Measurements from ENCODE around the gene BEST1.

BEST1 gene

DNA sequence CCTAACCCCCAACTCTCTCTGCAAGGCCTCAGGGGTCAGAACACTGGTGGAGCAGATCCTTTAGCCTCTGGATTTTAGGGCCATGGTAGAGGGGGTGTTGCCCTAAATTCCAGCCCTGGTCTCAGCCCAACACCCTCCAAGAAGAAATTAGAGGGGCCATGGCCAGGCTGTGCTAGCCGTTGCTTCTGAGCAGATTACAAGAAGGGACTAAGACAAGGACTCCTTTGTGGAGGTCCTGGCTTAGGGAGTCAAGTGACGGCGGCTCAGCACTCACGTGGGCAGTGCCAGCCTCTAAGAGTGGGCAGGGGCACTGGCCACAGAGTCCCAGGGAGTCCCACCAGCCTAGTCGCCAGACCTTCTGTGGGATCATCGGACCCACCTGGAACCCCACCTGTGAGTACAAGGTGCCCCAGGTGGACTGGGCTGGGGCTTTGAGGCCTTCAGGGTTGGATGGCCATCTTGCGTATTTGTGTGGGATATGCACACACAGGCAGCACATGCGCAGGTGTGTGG is at the start of gene BEST1:
TSS of gene BEST1 (plus strand) at position 317 of the 513 bp plus-strand sequence. CDS start 1,456 bp downstream, outside the sequence.
- no peak for DNase-seq

DNA sequence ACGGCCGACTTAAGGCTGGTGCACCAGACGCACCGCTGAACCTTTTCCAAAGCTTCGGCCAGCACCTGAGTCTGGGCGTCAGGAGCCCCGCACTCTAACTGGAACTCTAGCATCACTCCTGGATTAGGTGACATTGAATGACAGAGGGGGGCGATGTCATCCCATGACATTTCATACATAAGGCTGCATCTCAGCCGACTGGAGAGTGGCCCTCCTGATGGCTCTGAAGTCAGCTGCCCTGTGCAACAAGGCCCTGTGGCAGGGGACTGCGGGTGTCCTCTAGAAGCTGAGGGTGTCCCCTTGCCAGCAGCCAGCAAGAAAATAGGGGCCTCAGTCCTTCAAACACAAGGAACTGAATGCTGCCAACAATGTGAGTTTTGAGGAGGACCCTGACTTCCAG is 48.8 kb upstream of the BEST1 start:
- DNase-seq = no peak

DNA sequence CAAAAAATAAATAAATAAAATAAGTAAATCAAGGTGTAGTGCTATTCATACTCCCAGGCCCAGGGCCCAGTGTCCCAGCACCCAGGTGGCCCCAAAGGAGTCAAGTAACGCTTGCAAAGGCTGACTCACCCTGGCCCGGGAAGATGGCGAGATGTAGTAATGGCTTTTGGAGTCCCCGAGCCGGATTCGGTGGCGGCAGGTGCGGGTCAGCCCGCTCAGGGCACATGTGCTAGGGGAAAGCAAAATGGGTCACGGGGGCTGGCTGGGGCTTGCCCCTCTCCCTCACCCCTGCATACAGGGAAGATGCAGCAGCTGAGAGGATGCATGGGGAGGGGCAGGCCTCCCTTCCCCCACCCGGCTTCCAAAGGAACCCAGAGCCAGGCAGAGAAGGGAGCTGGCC is 47.8 kb upstream of the BEST1 start:
- no peak for DNase-seq

DNA sequence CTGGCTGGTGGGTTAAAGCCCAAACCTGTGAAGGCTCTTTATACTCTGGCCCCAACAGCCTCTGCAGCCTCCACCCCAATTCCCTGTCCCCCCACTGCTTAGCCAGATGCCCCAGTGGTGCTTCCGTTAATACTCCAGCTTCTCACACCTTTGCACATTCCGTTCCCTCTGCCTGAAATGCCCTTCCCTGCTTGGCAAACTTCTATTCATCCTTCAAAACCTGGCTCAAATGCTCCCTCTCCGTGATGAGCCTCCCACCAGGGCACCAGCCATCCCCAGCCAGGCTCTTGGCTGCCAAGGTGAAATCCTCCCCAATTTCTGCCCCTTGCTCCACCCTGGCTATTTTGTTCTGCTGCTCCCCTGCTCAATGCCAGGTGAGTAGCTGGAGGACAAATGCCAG is 46.3 kb upstream of the BEST1 start:
- no peak for DNase-seq

DNA sequence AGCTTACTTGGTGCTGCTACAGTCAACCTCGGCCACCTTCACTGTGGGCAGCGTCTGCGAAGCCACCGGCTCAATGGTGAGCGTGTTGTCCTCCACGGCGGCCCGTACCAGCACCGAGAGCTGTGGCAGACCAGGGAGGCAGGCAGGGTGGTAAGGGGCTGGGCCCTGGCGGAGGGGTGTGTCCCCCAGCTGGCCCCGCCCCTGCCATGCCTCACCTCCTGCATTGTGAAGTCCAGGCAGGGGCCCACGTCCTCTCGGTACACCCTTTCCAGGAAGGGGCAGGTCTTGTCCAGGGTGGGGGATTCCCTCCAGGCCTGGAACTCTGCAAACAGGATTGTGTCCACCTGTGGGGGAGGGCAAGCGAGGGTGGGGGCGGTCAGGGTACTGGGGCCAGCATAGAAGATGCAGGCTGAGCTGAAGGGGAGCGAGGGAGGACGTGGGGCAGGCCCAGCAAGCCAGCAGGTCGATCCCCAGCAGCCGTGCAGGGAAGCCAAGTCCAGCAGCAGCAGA is 45.6 kb upstream of the BEST1 start:
- DNase-seq = no peak

DNA sequence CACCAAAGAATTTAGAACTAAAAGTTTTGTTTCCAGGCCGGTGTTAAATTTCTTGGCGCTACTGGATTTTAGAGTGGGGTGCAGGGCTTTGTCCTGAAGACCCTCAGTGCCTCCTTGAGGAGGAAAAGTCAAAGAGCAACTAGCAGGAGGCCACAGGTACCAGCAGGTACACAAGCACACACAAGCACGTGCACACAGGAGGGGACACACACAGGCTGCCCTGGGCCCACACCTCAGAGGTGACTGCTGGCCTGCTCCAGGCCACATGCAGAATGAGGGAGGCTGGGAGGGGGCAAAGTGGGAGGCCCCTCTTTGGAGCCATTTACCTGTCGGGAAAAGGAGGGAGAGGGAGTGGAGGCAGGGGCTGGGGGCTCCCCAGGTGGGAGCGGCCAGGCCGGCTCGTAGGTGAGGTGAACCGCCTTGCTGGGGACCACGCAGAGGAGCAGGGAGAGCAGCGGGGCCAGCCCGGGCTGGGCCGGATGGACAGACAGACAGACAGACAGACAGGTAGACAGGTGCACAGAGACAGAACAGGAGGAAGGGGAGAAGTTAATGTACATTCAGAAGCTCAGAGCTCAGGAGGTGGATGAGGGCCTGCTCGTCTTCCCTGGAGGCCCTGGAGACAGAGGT is 45.0 kb upstream of the BEST1 start:
- DNase-seq = no peak

DNA sequence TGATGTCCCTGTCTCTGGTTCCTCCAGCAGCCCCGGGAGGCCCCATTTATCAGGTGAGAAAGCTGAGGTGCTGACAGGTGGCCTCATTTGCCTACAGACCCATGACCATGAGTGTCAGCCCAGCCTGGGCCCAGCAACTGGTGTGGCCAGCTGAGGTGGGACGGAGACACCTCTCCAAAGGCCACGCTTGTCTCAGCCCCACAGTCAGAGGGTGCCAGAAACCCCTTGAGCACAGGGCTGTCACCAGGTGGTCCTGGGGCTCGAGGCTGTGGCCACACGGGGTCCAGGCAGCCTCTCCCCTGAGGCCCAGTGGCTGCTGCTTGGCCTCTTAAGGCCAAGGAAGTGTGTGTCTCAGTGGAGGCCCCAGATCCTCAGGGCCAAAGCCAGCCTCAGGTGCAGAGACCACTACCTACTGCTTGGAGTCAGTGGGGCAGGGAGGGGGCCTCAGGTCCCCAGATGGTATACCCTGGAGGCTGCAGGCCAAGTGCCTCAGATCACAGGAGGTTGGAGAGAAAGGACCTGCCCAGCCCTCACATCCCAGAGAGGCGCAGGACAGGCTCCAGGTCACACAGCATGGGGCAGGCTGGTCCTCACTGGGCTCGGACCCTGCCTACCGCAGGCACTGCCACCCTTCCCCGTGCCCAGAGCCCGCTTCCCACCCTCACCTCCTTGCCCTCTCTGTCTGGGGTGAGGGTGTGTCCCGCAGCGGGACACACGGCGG is 44.2 kb upstream of the BEST1 start:
- no peak for DNase-seq

DNA sequence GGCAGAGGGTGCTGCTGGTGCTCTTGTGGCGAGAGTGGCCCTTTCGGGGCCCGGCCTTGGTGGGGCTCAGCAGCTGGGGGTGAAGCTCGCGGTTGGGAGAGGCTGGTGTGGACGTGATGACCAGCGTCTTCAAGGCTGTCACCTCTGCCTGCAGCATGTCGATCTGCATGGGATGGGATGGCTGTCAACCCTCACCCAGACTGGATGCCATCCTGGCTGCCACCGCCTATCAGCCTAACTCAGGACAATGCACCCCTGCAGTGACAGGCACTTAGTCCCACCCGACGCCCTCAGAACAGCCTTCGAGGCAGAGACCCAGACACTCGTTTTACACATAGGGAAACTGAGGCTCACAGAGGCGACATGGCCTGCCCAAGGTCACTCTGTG is 43.6 kb upstream of the BEST1 start:
- no peak for DNase-seq

DNA sequence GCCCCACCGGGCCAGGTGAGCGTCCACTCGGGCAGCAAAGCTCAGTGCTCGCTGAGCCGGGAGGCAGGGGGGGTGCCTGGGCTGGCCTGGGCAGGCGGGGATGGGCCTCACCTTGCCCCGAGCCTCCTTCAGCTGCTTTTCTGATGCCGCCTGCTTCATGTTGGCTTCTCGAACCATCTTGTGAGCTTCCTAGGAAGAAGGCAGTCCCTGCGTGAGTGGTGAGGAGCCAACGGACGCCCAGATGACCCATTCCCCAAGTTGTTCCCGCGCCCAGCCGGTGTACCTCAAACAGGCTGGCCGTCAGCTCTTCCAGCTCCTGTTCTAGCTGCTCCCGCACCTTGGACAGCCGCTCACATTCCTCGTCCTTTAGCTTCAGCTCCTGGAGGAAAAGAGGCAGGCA is 42.9 kb upstream of the BEST1 start:
- no peak for DNase-seq

DNA sequence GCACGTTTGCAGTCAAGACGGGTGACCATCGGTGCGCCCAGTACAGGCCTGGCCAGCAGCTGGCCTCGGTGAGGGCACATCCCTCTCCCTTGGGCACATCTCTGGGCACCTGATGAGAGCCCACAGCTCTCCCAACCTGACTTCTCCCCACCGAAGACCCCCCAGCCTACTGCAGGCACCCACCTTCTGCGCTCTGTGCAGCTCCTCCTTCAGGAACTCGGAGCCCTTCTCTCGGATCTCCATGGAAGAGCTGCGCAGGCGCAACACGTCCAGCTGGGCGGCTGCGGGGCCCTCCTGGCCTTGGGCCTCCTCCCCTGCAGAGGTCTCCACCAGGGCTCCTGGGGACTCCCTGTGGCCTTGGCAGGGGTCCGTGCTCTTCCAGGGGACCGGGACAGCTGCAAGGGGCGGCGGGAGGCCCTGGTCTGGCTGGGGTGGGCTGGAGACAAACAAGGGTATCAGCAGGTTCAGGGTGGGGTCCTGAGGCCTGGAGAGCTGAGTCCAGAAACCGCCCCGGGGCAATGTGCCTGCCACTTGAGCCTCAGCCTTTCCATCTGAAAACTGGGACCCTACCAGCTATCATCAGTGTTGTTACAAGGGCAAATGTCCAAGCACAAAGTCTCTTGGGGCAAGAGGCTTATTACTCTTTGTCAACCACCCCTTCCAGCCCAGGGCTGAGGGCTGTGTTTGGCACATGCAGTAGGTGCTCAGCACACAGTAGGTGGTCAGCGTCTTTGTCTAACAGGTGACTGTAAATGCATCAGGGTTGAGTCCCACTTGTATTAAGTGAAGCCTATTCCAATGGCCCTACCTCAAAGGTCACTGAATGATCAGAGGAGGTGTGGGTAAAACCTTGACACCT is 42.1 kb upstream of the BEST1 start:
- no peak for DNase-seq

DNA sequence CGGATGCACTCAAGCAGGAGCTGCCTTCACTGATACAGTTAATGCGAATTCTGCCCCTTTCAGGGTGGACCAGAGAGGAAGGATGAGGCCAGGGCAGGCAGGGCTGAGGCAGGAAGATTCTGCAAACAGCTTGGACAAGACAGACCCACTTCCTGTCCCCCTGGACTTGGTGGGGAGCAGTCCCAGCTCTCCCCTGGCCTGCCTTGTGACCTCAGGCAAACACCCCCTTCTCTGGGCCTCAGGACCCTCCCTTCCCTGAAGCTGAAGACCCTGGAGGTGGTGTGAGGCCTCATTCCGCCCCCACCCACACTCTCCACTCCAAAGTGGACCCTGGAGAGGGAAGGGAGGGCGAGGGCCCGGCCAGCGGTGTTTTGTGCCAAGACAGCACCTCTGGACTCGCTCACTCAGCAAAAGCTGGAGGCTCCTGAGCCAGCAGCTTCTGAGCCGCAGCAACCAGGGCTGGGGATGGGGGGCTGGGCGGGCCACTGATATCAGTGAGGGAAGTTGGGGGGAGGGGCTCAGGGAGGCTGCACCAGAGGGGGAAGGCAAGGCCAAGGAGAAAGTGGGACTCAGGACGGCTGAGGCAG is 41.3 kb upstream of the BEST1 start:
- DNase-seq = no peak

DNA sequence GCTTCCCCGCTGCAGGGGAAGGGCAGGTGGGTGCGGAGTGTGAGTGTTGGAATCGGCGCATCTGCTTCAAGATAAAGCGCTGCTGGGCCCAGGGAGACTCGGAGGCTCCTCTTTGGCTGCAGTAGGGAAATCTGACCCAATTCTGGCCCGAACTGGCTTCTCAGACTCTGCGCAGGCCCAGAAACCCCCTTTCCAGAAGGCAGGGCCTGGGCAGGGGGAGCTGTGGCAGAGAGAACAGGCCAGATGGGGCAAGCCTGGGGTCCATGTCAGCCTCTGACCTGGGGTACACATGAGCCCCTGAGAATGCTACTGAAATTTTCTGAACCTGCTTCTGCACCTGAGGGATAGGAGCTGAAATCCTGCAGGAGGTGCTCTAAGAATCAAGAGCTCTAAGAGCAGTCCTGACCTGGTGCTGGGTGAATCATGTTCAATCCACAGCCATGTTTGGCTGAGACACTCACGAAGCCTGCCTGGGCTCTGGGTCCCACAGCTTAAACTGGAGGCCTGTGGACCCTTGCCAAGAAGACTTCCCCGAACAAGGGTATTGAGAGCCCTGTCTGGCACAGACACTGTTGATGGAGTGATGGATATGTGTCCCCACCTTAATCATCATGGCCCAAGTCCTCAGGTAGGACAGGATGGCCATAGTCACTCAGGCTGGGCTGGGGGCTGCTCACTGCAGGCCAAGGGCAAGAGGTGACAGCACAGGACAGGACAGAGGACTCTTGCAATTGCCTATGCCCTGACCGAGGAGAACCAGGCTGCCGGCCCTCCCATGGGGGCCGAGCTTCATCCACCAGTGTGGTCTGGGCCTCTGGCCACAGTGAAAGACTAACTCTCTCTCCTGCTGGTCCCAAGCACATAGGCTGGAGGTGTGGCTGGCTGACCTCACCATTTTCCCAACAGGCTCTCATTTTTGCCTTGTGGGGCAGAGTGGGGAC is 39.7 kb upstream of the BEST1 start:
- DNase-seq = no peak

DNA sequence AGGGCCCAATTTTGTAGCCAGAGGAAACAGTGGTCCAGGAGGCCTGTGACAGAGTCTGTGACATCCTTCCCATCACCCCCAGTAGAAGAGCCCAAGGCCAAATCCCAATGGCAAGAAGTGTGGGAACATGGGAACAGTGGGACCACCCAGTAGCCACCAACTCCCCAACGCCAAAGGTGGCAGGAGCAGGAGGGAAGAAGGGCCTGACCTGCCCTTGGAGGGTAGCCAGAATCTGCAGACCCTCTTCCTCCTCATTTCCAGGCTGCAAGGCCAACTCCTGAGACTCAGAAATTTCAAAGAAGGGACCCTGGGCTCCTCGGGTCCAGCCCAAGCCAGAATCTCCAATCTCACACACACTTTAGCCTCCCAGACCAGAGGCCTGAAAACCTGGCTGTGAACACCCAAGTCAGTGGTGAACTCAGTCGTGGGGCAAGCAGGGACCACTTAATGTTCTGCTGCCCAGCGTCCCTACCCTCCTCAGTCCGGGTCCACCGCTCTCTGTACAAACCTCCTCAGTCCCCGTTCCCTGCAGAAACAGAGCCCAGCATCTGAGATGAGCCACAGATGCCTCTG is 38.9 kb upstream of the BEST1 start:
- DNase-seq = no peak

DNA sequence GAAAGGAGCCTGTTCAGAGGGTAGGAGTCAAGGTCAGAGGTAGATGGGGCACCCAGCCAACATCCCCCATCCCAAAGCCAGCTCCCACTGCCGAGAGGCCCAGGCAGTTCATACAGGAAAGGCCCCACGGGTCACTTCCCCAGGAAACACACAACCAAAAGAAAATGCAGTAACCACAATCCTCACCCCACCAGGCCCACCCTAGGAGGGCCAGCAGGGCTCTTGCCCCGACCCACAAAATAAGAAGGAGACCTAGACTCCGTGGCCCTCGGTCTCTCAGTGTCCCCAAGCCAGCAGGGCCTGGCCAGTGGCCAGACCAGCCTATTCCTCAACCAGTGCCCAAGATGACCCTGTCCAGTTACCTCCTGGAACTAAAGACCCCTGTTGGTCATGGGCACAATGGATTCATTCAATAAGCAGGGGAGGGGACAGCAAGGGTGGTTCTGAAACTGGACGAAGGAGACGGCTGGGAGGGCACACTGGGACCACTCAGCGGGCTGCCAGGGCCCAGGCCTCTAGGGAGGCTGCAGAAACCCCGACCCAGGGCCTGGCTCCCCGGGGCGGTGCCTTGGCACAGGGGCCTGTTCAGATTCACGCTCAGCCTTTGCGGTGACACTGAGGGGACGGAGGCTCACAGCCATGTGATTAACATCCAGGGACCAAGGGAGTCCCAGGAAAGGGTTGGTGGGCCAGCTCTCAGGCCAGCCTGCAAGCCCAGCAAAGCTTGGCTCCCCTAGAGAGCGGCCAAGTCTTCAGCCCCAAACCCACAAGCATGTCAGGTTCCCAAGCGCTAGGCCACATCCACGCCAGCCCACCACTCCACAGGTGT is 38.2 kb upstream of the BEST1 start:
- no peak for DNase-seq

DNA sequence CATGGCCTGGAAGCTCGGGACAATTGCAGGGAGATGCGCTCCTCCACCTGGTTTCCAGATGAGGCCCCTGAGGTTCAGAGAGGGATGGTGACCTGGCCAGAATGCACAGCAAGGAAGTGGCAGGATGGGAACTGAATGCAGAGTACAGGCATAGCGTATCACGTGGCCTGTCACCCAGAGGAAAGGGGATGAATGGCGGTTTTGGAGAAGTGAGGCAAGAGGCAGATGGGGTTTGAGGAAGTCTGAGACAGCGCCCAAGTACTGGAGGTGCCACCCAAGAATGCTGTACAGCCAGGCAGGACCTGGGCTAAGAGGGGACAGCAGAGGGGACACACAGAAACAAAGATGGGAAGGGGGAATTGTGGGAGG is 37.6 kb upstream of the BEST1 start:
- no peak for DNase-seq

DNA sequence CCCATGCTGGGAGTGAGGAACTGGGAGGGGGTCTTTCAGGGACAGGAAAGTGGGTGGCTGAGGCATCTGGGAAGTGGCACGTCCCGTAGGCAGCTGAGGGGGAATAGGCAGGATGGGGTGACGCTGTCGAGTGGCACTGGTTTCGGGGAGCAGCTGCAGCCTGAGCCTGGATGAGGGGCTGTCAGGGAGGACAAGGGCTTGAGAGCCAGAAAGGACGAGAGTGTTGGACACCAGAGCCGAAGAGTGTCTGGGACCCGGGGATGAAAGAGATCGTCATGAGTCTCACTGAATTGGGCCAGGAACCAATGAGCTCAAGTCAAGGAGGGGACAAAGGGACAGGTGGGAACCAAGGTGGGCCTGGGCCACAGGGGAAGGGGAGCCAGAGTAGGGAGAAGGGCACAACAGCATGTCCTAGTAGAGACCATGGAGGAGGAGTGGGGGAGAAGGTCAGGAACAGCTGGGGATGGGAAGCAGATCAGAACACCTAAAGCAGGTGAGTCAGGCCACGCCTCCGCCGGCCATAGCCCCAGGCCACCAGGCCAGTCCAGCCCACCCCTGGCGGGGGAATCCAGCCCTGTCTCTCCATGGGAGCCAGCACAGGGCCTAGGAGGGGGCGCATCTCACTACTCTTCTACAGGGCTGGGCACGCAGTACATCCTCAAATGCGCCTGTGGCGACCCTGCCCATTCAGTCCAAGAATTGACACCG is 37.0 kb upstream of the BEST1 start:
- no peak for DNase-seq

DNA sequence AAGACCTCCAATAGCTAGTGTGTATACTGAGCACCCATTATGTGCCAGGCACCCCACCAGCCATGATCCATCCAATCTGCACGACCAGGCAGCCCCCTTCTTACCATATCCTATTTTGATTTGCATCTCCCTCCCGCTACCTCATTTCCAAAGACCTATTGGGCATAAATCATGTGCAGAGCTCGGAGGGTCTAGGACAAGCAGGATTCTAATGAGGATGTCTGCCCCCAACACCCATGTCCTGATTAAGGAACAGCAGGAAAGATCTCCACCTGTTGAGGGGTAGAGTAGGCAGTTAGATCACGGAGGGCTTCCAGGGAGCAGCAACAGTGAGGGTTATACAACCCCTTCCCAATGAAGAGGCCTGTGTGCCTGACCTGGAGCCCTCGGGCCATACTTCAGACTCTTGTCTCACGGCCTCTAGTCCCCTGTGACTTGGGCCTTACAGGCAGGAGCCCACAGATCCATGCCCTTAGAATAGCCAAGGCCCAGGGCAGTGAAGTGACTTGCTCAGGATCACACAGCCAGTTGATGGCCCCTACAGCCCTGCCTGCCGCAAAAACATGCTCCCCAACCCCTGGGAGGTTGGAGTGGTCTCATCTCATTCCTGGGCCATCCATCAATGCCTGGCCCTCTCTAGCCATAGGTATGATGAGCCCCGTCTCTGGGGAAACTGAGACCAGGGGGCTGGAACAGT is 36.3 kb upstream of the BEST1 start:
- DNase-seq = no peak

DNA sequence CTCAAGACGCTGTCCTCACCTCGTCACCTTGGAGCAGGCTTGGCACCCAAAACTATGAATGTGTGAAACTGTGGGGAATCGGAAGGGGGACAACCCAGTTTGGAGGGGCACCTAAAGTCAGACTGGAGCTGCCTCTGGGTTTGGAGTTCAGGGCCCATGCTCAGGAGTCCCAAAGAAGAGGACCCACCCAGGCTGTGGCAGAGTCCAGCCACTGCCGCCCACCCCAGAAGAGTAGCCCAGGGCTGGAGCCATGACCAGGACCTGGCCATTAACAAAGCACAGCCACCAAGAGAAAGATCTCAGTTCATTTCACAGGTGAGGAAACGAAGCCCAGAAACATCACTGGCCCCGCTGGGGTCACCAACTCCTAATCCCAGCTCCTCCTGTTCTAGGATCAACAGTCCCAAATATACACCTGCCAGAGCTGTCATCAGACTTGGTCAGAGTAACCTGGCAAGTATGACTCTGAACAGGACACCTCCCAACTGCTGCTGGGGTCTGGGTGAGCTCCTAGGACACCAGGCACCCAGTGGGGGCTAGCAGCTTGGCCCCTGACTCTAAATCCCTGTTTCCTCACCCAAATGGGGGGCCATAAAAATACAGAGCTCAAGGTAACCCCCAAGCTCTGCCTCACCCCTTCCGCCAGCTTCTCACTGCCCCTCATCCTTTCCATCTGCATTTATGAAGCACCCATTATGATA is 35.5 kb upstream of the BEST1 start:
- DNase-seq = no peak
